HS-5 (cell line): ENCODE data around the gene CRX.
"Not testable (repeated sequence)": the region's sequence is repeated elsewhere in the genome, so short reads cannot be mapped to it uniquely, and the experiment has no call there.

Source experiments
- DNase-seq: peaks from one replicate; pipeline ENCODE4 v3.0.0-alpha.2; 2012; ENCODE audit warnings: low read depth

Gene CRX

GRCh38 chr19:47803671-47804070 lies 18.1 kb upstream of the CRX start:
- not testable (repeated sequence) for DNase-seq

GRCh38 chr19:47804451-47804850 lies 17.3 kb upstream of the CRX start, which contains the start of gene TPRX1:
Gene TPRX1, minus strand, starts transcription at chr19:47804551. Its CDS starts 12 bp downstream, at chr19:47804539.
- not testable (repeated sequence) for DNase-seq

DNA sequence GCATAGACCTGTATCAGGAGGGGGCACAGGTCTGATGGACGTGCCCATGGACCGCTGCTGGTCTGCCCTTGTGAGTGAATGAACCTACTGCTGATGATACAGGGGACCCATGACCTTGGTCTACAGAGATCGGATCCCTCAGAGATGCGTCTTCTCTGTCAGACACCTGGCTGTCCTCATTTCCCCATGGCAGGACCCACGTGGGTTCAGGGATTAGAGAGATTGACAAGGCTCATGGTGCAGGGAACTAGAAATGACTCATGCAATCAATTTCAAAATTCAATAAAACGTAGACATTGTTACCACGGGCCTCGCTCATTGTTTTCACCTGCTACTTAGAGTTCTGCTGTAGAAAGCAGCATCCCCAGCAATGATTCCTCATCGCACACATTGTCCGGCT lies 16.4 kb upstream of the CRX start:
- no peak for DNase-seq

DNA sequence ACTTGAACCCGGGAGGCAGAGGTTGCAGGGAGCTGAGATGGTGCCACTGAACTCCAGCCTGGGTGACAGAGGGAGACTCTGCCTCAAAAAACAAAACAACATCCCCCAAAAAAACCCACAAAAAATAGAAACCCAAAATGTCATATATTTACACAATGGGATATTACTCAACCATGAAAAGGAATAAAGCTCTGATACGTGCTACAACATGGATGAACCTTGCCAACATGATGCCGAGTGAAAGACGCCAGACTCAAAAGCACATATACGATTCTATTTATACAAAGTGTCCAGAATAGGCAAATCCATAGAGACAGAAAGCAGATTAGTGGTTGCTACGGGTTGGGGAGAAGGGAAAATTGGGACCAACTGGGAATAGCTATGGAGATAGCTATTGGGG lies 15.3 kb upstream of the CRX start:
- DNase-seq = no peak

- no peak for DNase-seq
Observed at GRCh38 chr19:47813304-47813994, 8.3 kb upstream of the CRX start.

DNA sequence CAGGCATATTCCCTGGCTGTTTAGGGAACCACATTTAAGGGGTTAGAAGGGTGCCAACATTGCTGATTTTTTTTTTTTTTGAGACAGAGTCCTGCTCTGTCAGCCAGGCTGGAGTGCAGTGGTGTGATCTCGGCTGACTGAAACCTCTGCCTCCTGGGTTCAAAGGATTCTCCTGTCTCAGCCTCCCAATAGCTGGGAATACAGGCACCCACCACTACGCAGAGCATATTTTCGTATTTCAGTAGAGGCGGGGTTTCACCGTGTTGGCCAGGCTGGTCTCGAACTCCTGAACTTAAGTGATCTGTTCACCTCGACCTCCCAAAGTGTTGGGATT lies 7.8 kb upstream of the CRX start:
- DNase-seq = no peak

DNA sequence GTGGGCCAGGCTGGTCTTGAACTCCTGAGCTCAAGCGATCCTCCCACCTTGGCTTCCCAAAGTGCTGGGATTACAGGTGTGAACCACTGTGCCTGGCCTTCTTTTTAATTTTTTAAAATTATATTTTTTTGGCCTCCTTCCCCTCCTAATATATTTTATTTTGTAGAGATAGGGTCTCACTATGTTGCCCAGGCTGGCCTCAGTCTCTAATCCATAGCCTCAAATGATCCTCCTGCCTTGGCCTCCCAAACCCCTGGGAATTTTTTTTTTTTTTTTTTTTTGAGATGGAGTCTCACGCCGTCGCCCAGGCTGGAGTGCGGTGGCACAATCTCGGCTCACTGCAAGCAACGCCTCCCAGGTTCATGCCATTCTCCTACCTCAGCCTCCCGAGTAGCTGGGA lies 5.5 kb upstream of the CRX start:
- DNase-seq = not testable (repeated sequence)

DNA sequence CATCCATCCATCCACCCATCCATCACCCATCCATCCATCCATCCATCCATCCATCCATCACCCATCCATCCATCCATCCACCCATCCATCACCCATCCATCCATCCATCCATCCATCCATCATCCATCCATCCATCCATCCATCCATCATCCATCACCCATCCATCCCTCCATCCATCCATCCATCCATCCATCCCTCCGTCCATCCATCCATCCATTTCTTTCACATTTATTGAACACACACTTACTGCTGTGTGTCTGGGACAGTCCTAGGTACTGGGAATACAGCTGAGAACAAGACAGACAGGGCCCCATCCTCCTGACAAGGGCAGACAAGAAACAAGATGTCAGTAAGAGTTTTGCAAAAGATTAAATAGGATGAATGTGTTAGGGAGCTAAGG lies 3.5 kb upstream of the CRX start:
- DNase-seq = not testable (repeated sequence)

- DNase-seq = no peak
Observed at GRCh38 chr19:47819858-47820257, 1.9 kb upstream of the CRX start.

- DNase-seq = no peak
Observed at GRCh38 chr19:47820410-47820809, 1.3 kb upstream of the CRX start.

- DNase-seq = no peak
Observed at GRCh38 chr19:47824396-47824795, 2.7 kb downstream of the CRX start.

DNA sequence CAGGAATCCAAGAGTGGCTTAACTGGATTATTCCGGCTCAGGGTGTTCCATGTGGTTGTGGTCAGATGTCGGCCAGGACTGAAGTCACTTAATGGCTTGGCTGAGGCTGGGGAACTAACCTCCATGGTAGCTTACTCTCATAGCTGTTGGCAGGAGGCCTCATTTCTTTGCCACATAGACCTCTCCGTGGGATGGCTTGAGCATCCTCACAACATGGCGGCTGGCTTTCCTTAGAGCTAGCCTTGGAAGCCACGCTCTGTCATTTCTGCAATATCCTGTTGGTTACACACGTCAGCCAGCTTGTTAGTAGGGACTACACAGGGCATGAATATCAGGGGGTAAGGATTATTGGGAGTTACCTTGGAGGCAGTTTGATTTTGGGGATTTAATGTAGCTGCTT lies 5.1 kb downstream of the CRX start:
- DNase-seq = no peak

DNA sequence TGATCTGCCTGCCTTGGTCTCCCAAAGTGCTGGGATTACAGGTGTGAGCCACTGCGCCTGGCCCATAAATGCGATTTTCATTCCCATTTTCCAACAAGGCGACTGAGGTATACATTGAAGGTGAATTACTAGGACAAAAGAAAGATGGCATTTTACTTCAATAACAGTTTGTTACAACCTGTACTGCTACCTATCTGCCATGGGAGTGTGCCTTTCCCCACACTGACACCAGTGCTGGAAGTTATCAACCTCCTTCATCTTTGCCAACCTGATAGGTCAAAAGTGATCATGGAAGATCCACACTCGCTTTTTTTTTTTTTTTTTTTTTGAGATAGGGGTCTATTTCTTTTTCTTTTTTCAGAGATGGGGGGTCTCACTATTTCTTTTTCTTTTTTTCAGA lies 11.0 kb downstream of the CRX start:
- DNase-seq = no peak

GRCh38 chr19:47836038-47836437 lies 14.3 kb downstream of the CRX start:
- DNase-seq = no peak

DNA sequence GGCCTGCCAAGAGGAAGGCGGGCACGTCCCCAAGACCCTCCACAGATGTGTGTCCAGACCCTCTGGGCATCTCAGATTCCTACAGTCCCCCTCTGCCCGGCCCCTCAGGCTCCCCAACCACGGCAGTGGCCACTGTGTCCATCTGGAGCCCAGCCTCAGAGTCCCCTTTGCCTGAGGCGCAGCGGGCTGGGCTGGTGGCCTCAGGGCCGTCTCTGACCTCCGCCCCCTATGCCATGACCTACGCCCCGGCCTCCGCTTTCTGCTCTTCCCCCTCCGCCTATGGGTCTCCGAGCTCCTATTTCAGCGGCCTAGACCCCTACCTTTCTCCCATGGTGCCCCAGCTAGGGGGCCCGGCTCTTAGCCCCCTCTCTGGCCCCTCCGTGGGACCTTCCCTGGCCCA lies 17.7 kb downstream of the CRX start:
- DNase-seq = no peak

DNA sequence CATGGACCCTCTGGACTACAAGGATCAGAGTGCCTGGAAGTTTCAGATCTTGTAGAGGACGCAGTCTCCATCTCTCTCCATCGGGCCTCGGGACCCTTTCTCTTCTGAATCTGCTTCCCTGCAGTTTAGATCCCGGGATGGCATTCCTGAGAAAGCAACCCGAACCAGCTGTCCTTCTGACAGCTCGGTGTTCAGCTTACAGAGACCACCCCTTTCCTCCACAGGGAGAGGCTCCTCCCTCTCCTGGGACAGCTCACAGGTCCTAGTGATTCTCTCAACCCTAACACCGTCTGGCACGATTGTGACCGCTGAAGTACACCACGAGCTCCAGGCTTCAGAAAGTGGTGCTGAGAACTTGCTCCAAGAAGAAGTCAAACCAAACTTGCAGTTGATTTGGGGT lies 18.2 kb downstream of the CRX start:
- DNase-seq = no peak

DNA sequence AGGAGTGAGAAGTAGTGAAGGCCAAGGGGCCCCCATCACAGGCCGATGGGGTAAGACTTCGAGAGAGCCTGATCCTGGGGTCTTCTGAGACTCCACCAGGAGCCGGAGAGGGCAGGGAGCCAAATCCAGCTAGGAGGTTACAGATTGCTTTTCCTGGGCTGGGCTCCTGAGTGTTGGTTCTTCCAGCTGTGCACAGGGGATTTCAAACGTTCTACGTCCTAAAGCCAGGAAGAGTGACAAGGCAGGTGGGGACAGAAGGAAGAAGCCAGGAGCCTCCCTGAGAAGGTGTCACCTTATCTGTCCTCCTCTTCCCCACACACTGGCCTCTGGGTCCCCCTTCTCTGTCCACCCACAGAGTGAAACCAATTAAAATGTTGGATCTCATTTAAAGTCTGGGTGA lies 21.2 kb downstream of the CRX start:
- no peak for DNase-seq

DNA sequence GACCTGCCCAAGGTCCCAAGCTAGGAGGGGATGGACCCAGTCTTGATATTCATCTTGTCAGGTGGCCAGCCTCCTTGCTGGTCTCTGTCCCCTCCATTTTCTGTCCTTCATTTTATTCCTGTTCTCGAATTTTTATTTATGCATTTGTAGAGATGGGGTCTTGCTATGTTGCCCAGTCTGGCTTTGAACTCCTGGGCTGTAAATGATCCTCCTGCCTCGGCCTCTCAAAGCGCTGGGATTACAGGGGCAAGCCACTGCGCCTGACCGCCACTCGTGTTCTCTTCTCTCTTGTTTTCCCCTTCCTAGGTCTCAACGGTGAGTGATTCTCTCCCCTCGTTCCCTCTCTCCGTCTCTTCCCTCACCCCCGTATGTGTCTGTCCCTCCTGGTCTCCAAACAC lies 26.7 kb downstream of the CRX start:
- DNase-seq = no peak

DNA sequence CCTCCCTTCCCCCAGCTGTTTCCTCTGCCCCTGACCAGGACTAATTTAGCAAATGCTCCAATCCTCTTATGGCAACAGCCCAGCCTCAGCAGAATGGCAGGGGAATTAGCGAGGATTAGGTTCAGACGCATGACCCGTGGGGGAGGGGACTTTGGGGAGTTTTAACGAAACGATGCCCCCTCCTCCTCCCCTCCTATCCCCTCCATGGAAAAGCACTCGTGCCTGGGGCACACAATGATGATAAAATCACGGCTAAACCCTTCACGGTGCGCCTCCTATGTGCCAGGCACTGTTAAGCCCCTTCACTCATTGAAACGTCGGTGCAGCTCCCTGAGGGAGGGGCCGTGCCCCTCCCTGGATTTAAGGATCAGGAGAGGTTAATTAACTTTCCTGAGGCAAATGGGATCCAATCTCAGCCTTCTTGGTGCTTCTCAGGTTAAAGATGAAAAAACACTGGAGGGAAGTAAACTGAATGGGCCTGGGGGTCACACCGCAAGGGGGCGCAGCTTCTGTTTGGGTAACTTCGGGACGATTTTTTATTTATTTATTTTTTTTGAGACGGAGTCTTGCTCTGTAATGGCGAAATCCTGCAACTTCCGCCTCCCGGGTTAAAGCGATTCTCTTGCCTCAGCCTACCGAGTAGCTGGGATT lies 27.2 kb downstream of the CRX start:
- DNase-seq = no peak

GRCh38 chr19:47853003-47853402 lies 31.3 kb downstream of the CRX start:
- no peak for DNase-seq

GRCh38 chr19:47854459-47854858 lies 32.7 kb downstream of the CRX start:
- DNase-seq = no peak

DNA sequence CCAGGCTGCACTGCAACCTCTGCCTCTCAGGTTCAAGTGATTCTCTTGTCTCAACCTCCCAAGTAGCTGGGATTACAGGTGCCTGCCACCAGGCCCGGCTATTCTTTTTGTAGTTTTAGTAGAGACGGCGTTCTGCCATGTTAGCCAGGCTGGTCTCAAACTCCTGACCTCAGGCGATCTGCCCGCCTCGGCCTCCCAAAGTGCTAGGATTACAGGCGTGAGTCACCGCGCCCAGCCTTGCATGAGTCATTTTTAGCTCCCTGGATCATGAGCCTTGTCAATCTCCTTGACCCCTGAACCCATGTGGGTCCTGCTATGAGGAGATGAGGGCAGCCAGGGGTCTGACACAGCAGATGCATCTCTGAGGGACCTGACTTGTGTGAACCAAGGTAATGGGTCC lies 36.5 kb downstream of the CRX start:
- not testable (repeated sequence) for DNase-seq

DNA sequence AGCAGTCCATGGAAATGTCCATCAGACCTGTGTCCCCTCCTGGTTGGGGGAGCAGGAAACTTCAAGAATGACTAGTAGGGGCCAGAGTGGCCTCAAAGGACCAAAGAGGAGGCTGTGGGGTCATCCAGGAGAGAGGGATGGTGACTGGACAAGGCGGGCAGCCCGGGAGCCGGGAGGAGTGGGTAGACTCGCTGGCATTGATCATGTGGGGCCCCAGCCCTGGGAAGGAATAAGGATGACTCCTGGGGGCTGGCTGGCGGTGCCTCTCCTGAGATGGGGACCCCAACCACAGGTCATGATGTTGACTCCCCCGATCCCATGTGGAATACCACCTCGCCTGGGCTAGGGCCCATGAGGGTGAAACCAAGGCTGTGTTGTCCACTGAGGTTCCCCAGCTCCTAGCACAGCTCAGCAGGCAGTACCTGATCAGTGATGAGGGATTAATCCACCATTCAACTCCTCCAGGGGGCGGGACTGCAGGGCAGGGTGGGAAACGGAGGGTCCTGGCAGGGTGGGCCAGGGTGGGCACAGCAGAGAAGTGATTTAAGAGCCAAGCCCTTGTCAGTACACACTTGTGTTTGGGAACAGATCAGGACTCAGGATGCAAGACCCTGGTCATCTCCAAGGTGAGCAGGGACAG lies 37.0 kb downstream of the CRX start, which contains the start of gene TPRX2:
TSS of gene TPRX2 (plus strand) at position 590 of the 640 bp plus-strand sequence. CDS start at position 602, 12 bp downstream.
- DNase-seq = not testable (repeated sequence)
